Kidney (tissue), 14 donors: Measurements from ENCODE around the gene BABAM2. TPM values are rescaled to one million over a fixed set of nuclear protein-coding genes. Genes with fewer than 3 reads are reported as not detected.
A peak's percentile ranks its signal among the peaks of the same experiment; 100 is the strongest.

Experiments
- DNase-seq, 5 donors: peaks; one replicate each; pipeline ENCODE4 v3.0.0-alpha.2; 2013 to 2020
- FAIRE-seq: peaks from 2 replicates; lab custom pipeline; 2012; peaks lifted over from hg19 to GRCh38; lab: Jason Lieb, UNC
- H3K27ac ChIP-seq, 2 donors: one replicate each; pipeline ENCODE4 v1.7.0; 2013; ENCODE audit warnings: low read depth in 2 of 2, low read length in 2 of 2, inconsistent platforms in 1 of 2
- H3K27me3 ChIP-seq: one replicate; pipeline ENCODE4 v1.7.1; 2013; ENCODE audit warnings: low read length, inconsistent platforms; ENCODE audit not compliant: control insufficient read depth, insufficient read depth
- H3K36me3 ChIP-seq, 3 donors: one replicate each; pipeline versions ENCODE4 v1.7.0 to v1.7.1; 2013; ENCODE audit warnings: low read length in 3 of 3, control low read depth in 1 of 3, inconsistent platforms in 1 of 3; ENCODE audit not compliant: insufficient read depth in 3 of 3, control insufficient read depth in 2 of 3
- H3K4me1 ChIP-seq, 3 donors: one replicate each; pipeline versions ENCODE4 v1.7.0 to v1.7.1; 2013; ENCODE audit warnings: low read length in 3 of 3, inconsistent platforms in 1 of 3, low read depth in 1 of 3; ENCODE audit not compliant: control insufficient read depth in 2 of 3, insufficient read depth in 2 of 3
- H3K4me3 ChIP-seq, 3 donors: one replicate each; pipeline versions ENCODE4 v1.7.0 to v1.8.1; 2013; ENCODE audit warnings: low read length in 3 of 3, control low read depth in 1 of 3, inconsistent platforms in 1 of 3
- H3K9ac ChIP-seq, 3 donors: one replicate each; pipeline versions ENCODE4 v1.7.0 to v1.7.1; 2013; ENCODE audit warnings: low read length in 3 of 3, control low read depth in 1 of 3, inconsistent platforms in 1 of 3
- H3K9me3 ChIP-seq, 3 donors: one replicate each; pipeline versions ENCODE4 v1.7.0 to v1.7.1; 2013; ENCODE audit warnings: low read length in 3 of 3, control low read depth in 1 of 3, inconsistent platforms in 1 of 3; ENCODE audit not compliant: control insufficient read depth in 2 of 3, insufficient read depth in 1 of 3
- CTCF ChIP-seq: IDR thresholded peaks from 3 replicates; pipeline ENCODE4 v1.5.1; 2012; ENCODE audit warnings: mild to moderate bottlenecking, moderate library complexity, borderline replicate concordance; ENCODE audit not compliant: insufficient read depth; ENCODE audit errors: extremely low read depth
- intact Hi-C: fragments of 100-400 bp; cut with DNase I; formaldehyde crosslinking; loops from one replicate; pipeline ENCODE4 v1.11.1; 2022
- polyA plus RNA-seq: library from polyadenylated mRNA; stranded (reverse); fragments of 350-450 nt; fragmentation: Illumina TruSeq; extraction: RNeasy Lipid Tissue Mini Kit (QIAGEN cat#74804); gene quantifications from one replicate; pipeline ENCODE4 v1.2.3, GENCODE V29; 2014; ENCODE audit warnings: low read depth, low replicate concordance; ENCODE audit not compliant: insufficient read depth
- total RNA-seq: library from RNA; stranded (reverse); fragmentation: NEBNext Ultra II Directional; extraction: Animal tissue kit (Norgen Biotek cat#: 25700); gene quantifications from one replicate; pipeline ENCODE4 v1.2.1, GENCODE V29; 2021
- donor health status: control.
- donor health status: control.
- donor health status: control.
- donor health status: control.
- donor health status: control.
- donor health status: DM: yes; HTN: yes; CAD: no.
- donor health status: Normal renal cell carcinoma (clear cell type).

The BABAM2 gene
- total and polyA plus RNA-seq, 2 donors from 2014 or later = 68.4 to 74.1 TPM

- H3K4me3 ChIP-seq = no peak overlapping the region
- FAIRE-seq (no peak), DNase-seq (no peak)
- no peaks in the 10 kb centered on the region for H3K4me1 ChIP-seq
- H3K36me3 ChIP-seq = peaks cover 0 to 2% (median 0%) of the 10 kb centered on the region in 3 donors
- intact Hi-C loops = no loop called here
- no peak overlapping the region for H3K27ac ChIP-seq
- no peaks in the 10 kb centered on the region for H3K27me3 ChIP-seq
- no peak overlapping the region for H3K9ac ChIP-seq
- no peak for TF ChIP-seq CTCF
- no peaks in the 10 kb centered on the region for H3K9me3 ChIP-seq
Observed at GRCh38 chr2:27844821-27845255, 45.7 kb upstream of the BABAM2 start.

- Histone ChIP-seq H3K9me3 (no peaks in the 10 kb centered on the region), H3K4me3 (no peak overlapping the region), H3K9ac (no peak overlapping the region), H3K27ac (no peak overlapping the region), H3K36me3 (peaks cover 0 to 2% (median 0%) of the 10 kb centered on the region in 3 donors), H3K27me3 (no peaks in the 10 kb centered on the region), H3K4me1 (no peaks in the 10 kb centered on the region)
- DNase-seq = no peak
- FAIRE-seq = no peak
- no peak for TF ChIP-seq CTCF
- intact Hi-C loops = no loop called here
Observed at GRCh38 chr2:27847333-27847732, 43.2 kb upstream of the BABAM2 start.

- no peak for TF ChIP-seq CTCF
- Histone ChIP-seq H3K9me3 (no peaks in the 10 kb centered on the region), H3K4me1 (peaks cover 0 to 4% (median 0%) of the 10 kb centered on the region in 3 donors), H3K9ac (no peak overlapping the region), H3K36me3 (peaks cover 0 to 2% (median 0%) of the 10 kb centered on the region in 3 donors), H3K4me3 (no peak overlapping the region), H3K27ac (no peak overlapping the region), H3K27me3 (no peaks in the 10 kb centered on the region)
- no peak for FAIRE-seq
- intact Hi-C loops = no loop called here
- DNase-seq = no peak
Observed at GRCh38 chr2:27849558-27850205, 40.8 kb upstream of the BABAM2 start.

GRCh38 chr2:27852691-27853090 is 37.8 kb upstream of the BABAM2 start:
- Histone ChIP-seq H3K4me3 (no peak overlapping the region), H3K36me3 (no peaks in the 10 kb centered on the region), H3K27me3 (no peaks in the 10 kb centered on the region), H3K9ac (no peak overlapping the region), H3K27ac (no peak overlapping the region), H3K4me1 (peaks cover 0 to 4% (median 0%) of the 10 kb centered on the region in 3 donors), H3K9me3 (peaks cover 0 to 1% (median 0%) of the 10 kb centered on the region in 3 donors)
- DNase-seq = peak in 1 of 5 donors; percentile 34
- TF ChIP-seq CTCF = no peak
- FAIRE-seq = no peak
- intact Hi-C loops = no loop called here
